Peyer's patch (tissue), 4 donors: Measurements from ENCODE around the gene GPR137B.

Source experiments
- CTCF ChIP-seq, 6 experiments: fragments of 450-650 bp in 4 of 6; fragments of 200-600 bp in 2 of 6; sonication (generic) in 1 of 6; IDR thresholded peaks; one replicate each; pipeline ENCODE4 v1.5.1; 2017 to 2019; ENCODE audit warnings: antibody characterized with exemption in 6 of 6, mild to moderate bottlenecking in 3 of 6, moderate library complexity in 1 of 6
- POLR2A ChIP-seq, 2 donors: fragments of 450-650 bp; IDR thresholded peaks; one replicate each; pipeline ENCODE4 v1.5.1; 2017; ENCODE audit warnings: antibody characterized with exemption in 2 of 2, mild to moderate bottlenecking in 2 of 2, moderate library complexity in 2 of 2

DNA sequence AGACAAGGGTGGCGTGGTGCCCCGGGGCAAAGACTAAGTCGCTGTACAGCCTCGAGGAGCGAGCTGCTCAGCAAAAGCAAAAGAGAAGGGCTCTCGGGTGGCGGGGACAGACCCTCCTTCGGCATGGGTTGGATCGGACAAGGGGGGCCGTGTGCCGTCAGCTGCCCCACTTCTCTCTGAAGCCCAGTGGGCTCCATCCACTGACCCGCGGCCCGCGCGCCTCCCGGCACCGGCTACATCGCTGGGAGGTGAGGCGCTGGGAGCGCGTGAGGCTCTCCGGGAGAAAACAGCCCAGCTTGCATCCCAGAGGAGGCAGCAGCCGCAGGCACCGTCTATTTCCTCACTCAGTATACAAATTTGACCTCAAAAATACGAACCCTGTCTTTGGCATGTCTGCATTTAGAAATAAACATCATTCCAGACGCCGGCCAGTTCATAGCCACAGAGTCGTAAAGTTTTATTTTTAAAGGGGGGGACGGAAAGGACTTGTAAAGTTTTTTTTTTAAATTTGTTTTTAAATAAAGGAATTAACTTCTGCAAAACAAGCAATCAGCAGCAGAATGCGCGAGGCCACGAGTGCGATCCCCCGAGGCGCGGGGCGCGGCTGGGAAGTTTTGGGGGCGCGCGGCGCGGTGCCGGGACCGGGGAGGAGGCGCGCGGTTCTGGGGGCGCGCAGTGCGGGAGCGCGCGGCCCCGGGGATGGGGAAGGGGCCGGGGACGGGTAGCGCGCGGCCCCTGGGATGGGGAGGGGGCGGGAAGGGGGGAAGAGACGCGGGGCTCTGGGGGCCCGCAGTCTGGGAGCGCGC, 689 bp upstream of the GPR137B start:
- TF ChIP-seq CTCF (IDR thresholded peaks at IDR 0.05) (no peak), POLR2A (IDR thresholded peaks at IDR 0.05) (no peak)
